GM10266 (cell line): ENCODE results near the gene SPRY4.

Experiments used
- DNase-seq: peaks from one replicate; pipeline ENCODE4 v3.0.0; 2012; ENCODE audit errors: extremely low spot score
- CTCF ChIP-seq: IDR thresholded peaks from 2 replicates; pipeline ENCODE4 v1.5.1; 2012; ENCODE audit warnings: mild to moderate bottlenecking, low read depth; ENCODE audit not compliant: control insufficient read depth, insufficient read depth; ENCODE audit errors: missing control alignments

SPRY4 gene

GRCh38 chr5:142314109-142314508, 10.7 kb downstream of the SPRY4 start:
- no peak for DNase-seq
- TF ChIP-seq CTCF: no peak

- TF ChIP-seq CTCF: no peak
- DNase-seq: no peak
Observed at GRCh38 chr5:142313682-142314081, 11.1 kb downstream of the SPRY4 start.

- no peak for DNase-seq
- no peak for TF ChIP-seq CTCF
Observed at GRCh38 chr5:142313275-142313674, 11.5 kb downstream of the SPRY4 start.

- DNase-seq: no peak
- no peak for TF ChIP-seq CTCF
Observed at GRCh38 chr5:142312399-142312798, 12.4 kb downstream of the SPRY4 start.

- TF ChIP-seq CTCF: no peak
- DNase-seq: no peak
Observed at GRCh38 chr5:142311725-142312124, 13.1 kb downstream of the SPRY4 start.

- DNase-seq: no peak
- no peak for TF ChIP-seq CTCF
Observed at GRCh38 chr5:142310803-142311202, 14.0 kb downstream of the SPRY4 start.

- DNase-seq: no peak
- no peak for TF ChIP-seq CTCF
Observed at GRCh38 chr5:142309747-142310318, 15.0 kb downstream of the SPRY4 start.
